Mesothelial cell of epicardium (in vitro differentiated cells): ENCODE data around the gene L3MBTL3. TPM values are rescaled to one million over a fixed set of nuclear protein-coding genes. Genes with fewer than 3 reads are reported as not detected.

Experiments used
- DNase-seq, 2 experiments: peaks; one replicate each; pipeline ENCODE4 v3.0.0; 2021; ENCODE audit warnings: low spot score in 2 of 2; ENCODE audit not compliant: unreplicated experiment in 2 of 2
- H3K27ac Mint-ChIP-seq: 2 replicates; pipeline ENCODE4 v1.8.0; 2021; ENCODE audit warnings: mixed read lengths
- H3K27me3 Mint-ChIP-seq: 2 replicates; pipeline ENCODE4 v1.8.0; 2021; ENCODE audit warnings: low read depth, mixed read lengths
- H3K36me3 Mint-ChIP-seq: 2 replicates; pipeline ENCODE4 v1.8.0; 2021; ENCODE audit warnings: mixed read lengths
- H3K4me1 Mint-ChIP-seq: 2 replicates; pipeline ENCODE4 v1.8.0; 2021; ENCODE audit warnings: mixed read lengths
- H3K4me3 Mint-ChIP-seq: 2 replicates; pipeline ENCODE4 v1.8.0; 2021; ENCODE audit warnings: mild to moderate bottlenecking, moderate library complexity, mixed read lengths
- H3K9me3 Mint-ChIP-seq: 2 replicates; pipeline ENCODE4 v1.8.0; 2021; ENCODE audit warnings: mixed read lengths
- CTCF ChIP-seq: fragments of 200-600 bp; sonication (generic); IDR thresholded peaks from one replicate; pipeline ENCODE4 v1.5.0; 2021; ENCODE audit warnings: antibody characterized with exemption; ENCODE audit not compliant: unreplicated experiment
- total RNA-seq: library from RNA; stranded (reverse); gene quantifications from 3 replicates; pipeline ENCODE4 v1.2.1, GENCODE V29; 2021

L3MBTL3 gene
- total RNA-seq, 1 donor from 2014 or later, result 35.8 TPM

GRCh38 chr6:130176378-130176777 lies 158.0 kb downstream of the L3MBTL3 start:
- no peak for TF ChIP-seq CTCF
- no peaks in the 10 kb centered on the region for H3K27me3 Mint-ChIP-seq
- no peaks in the 10 kb centered on the region for H3K4me1 Mint-ChIP-seq
- H3K27ac Mint-ChIP-seq, result no peak overlapping the region
- H3K4me3 Mint-ChIP-seq, result no peak overlapping the region
- peaks cover 14% of the 10 kb centered on the region for H3K9me3 Mint-ChIP-seq
- no peak for DNase-seq
- H3K36me3 Mint-ChIP-seq, result no peaks in the 10 kb centered on the region

GRCh38 chr6:130178692-130179091 lies 160.3 kb downstream of the L3MBTL3 start:
- no peaks in the 10 kb centered on the region for H3K27me3 Mint-ChIP-seq
- no peak overlapping the region for H3K4me3 Mint-ChIP-seq
- no peak for TF ChIP-seq CTCF
- H3K27ac Mint-ChIP-seq, result no peak overlapping the region
- H3K36me3 Mint-ChIP-seq, result no peaks in the 10 kb centered on the region
- DNase-seq, result no peak
- no peaks in the 10 kb centered on the region for H3K9me3 Mint-ChIP-seq
- H3K4me1 Mint-ChIP-seq, result no peaks in the 10 kb centered on the region

GRCh38 chr6:130182466-130182865 lies 164.1 kb downstream of the L3MBTL3 start:
- no peak for TF ChIP-seq CTCF
- H3K4me1 Mint-ChIP-seq, result no peaks in the 10 kb centered on the region
- H3K27me3 Mint-ChIP-seq, result no peaks in the 10 kb centered on the region
- H3K27ac Mint-ChIP-seq, result no peak overlapping the region
- no peak for DNase-seq
- H3K9me3 Mint-ChIP-seq, result no peaks in the 10 kb centered on the region
- H3K36me3 Mint-ChIP-seq, result no peaks in the 10 kb centered on the region
- no peak overlapping the region for H3K4me3 Mint-ChIP-seq

- Mint-ChIP-seq H3K36me3 (no peaks in the 10 kb centered on the region), H3K4me3 (no peak overlapping the region)
- no peak for TF ChIP-seq CTCF
Observed at GRCh38 chr6:130183271-130184222, 165.2 kb downstream of the L3MBTL3 start.

GRCh38 chr6:130185658-130186057 lies 167.3 kb downstream of the L3MBTL3 start:
- DNase-seq, result no peak
- Mint-ChIP-seq H3K36me3 (no peaks in the 10 kb centered on the region), H3K27me3 (no peaks in the 10 kb centered on the region), H3K27ac (no peak overlapping the region), H3K9me3 (peaks cover 5% of the 10 kb centered on the region), H3K4me3 (no peak overlapping the region), H3K4me1 (no peaks in the 10 kb centered on the region)
- TF ChIP-seq CTCF, result no peak

More at GRCh38 chr6:130183271-130184222, 165.2 kb downstream of the L3MBTL3 start:
- Mint-ChIP-seq H3K9me3 (no peaks in the 10 kb centered on the region), H3K27me3 (no peaks in the 10 kb centered on the region), H3K4me1 (no peaks in the 10 kb centered on the region), H3K27ac (no peak overlapping the region)
- DNase-seq, result no peak
